Measurements from ENCODE around the gene GTF3C2.

DNA sequence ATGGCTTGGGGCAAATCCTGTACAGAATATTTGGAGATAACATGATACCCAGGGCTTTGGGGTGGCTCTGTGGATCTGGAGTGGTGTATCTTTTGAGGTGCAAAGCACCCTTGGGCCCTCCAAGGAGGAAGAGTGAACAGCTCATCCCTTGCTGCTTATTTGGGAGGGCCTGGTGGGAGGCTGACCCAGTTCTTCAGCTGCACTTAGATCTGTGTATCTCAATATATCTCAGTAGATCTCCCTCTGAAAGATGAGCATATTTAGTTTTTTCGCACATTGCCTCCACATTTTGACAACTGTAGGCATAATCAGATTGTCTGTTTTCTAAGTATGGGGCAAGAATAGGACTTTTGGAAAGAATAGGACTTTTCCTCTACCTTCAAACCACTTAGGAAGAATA lies 71.6 kb downstream of the GTF3C2 start:
- TF ChIP-seq, protein P1, sequence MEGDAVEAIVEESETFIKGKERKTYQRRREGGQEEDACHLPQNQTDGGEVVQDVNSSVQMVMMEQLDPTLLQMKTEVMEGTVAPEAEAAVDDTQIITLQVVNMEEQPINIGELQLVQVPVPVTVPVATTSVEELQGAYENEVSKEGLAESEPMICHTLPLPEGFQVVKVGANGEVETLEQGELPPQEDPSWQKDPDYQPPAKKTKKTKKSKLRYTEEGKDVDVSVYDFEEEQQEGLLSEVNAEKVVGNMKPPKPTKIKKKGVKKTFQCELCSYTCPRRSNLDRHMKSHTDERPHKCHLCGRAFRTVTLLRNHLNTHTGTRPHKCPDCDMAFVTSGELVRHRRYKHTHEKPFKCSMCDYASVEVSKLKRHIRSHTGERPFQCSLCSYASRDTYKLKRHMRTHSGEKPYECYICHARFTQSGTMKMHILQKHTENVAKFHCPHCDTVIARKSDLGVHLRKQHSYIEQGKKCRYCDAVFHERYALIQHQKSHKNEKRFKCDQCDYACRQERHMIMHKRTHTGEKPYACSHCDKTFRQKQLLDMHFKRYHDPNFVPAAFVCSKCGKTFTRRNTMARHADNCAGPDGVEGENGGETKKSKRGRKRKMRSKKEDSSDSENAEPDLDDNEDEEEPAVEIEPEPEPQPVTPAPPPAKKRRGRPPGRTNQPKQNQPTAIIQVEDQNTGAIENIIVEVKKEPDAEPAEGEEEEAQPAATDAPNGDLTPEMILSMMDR (IDR thresholded peaks at IDR 0.05) = no peak
- TF ChIP-seq POLR2A (IDR thresholded peaks at IDR 0.05) = no peak

Measured in adrenal gland (tissue), 5 donors.